Measurements from ENCODE around the gene MVB12A. TPM values are rescaled to one million over a fixed set of nuclear protein-coding genes. Genes with fewer than 3 reads are reported as not detected.

MVB12A gene
- total and polyA plus RNA-seq, 2 of the 8 experiments (the other 6 are each of a cell fraction or from before 2014, with no cell fraction given): 37.9 to 76.6 TPM

- no peak overlapping the region for H4K91ac ChIP-seq (replicated peaks; ENCODE audit: insufficient read length, low read length)
- no peak overlapping the region for H3K56ac ChIP-seq (replicated peaks; ENCODE audit: insufficient read length, low read depth, low read length)
- peak overlapping the region; percentile 83 for H3K18ac ChIP-seq (ENCODE audit: extremely low read depth, low read length)
- ChIA-PET POLR2A (ENCODE audit: partially characterized antibody) (interaction anchor here (0.6 to 1.3 kb wide), 3 partner anchors 15 to 1794 kb away, joined by 3 to 4 read pairs (median 4); no protein-coding TSS in a partner anchor), CTCF (ENCODE audit: partially characterized antibody) (interaction anchor here (0.9 to 1.9 kb wide), 5 partner anchors 13 to 86 kb away, joined by 3 to 5 read pairs (median 3); no protein-coding TSS in a partner anchor)
- no peak overlapping the region for H2BK120ac ChIP-seq (replicated peaks; ENCODE audit: low read depth, low read length)
- no peaks in the 10 kb centered on the region for H3K27me3 ChIP-seq (replicated peaks in 1 of 4; ENCODE audit: control insufficient read depth in 3 of 4, extremely low read depth in 1 of 4, insufficient read depth in 3 of 4, low read length in 3 of 4)
- H4K8ac ChIP-seq (ENCODE audit: extremely low read depth, insufficient read depth, low read length): peak overlapping the region; percentile 64; the same call in 1 of the 2 replicates
- FAIRE-seq (no peak), DNase-seq (ENCODE audit: low read depth in 1 of 2, low spot score in 2 of 2) (peak in 1 of 2 experiments; percentile 63)
- H2AFZ ChIP-seq (ENCODE audit: low read length): peak overlapping the region; percentile 49
- peak overlapping the region; percentile 20; the same call in 1 of the 2 replicates for H2BK12ac ChIP-seq (ENCODE audit: low read depth, low read length)
- no peak overlapping the region for H2BK5ac ChIP-seq (ENCODE audit: low read depth, low read length)
- no peaks in the 10 kb centered on the region for H3K23me2 ChIP-seq (ENCODE audit: low read depth, low read length)
- H3K4me3 ChIP-seq (ENCODE audit: extremely low read depth in 1 of 4, insufficient read depth in 2 of 4, low read depth in 3 of 4, low read length in 4 of 4): no peak overlapping the region
- H3K27ac ChIP-seq (ENCODE audit: low read depth, low read length): no peak overlapping the region
- no peak overlapping the region for H3K9ac ChIP-seq (replicated peaks in 1 of 4; ENCODE audit: extremely low read depth in 1 of 4, low read depth in 3 of 4, low read length in 3 of 4)
- peaks cover 0 to 11% (median 6%) of the 10 kb centered on the region in 4 experiments; a peak in 5 of 7 replicates for H3K4me1 ChIP-seq (replicated peaks in 1 of 4; ENCODE audit: control insufficient read depth in 3 of 4, insufficient read depth in 4 of 4, low read length in 3 of 4)
- no peak overlapping the region for H2BK15ac ChIP-seq (ENCODE audit: low read length)
- no peaks in the 10 kb centered on the region for H3K79me2 ChIP-seq (ENCODE audit: control insufficient read depth in 1 of 2, insufficient read depth in 2 of 2, low read length in 2 of 2)
- H2BK20ac ChIP-seq (ENCODE audit: low read length): no peak overlapping the region
- no peaks in the 10 kb centered on the region for H3K36me3 ChIP-seq (ENCODE audit: control insufficient read depth in 2 of 4, insufficient read depth in 4 of 4, low read length in 3 of 4)
- H3K79me1 ChIP-seq (ENCODE audit: low read depth, low read length): no peaks in the 10 kb centered on the region
- 0 out of 4 replicates have a peak, but pooled peaks cover 0 to 3% of the 10 kb centered on the region in 2 experiments for H3K9me3 ChIP-seq (ENCODE audit: insufficient read depth in 2 of 2, low read depth in 1 of 2, low read length in 1 of 2)
- 71% methylated on average over 14 of the region's 14 CpGs; no CpG with 5 or more reads in 1 of the 2 experiments for WGBS, 2 experiments (ENCODE audit: extremely low coverage in 1 of 2, insufficient coverage in 1 of 2, insufficient read length in 1 of 2, insufficient replicate concordance in 2 of 2, low coverage in 1 of 2, low lambda C conversion rate in 2 of 2, missing lambda C conversion rate in 1 of 2)
- H4K20me1 ChIP-seq (replicated peaks in 1 of 2; ENCODE audit: control insufficient read depth in 1 of 2, insufficient read depth in 2 of 2, low read length in 2 of 2): no peaks in the 10 kb centered on the region
- H3K4me2 ChIP-seq (ENCODE audit: insufficient read depth in 1 of 2, low read depth in 2 of 2, low read length in 2 of 2): no peak overlapping the region; a peak in 1 of 4 replicates
- H3K23ac ChIP-seq (ENCODE audit: insufficient read length): no peak overlapping the region
- peak overlapping the region; percentile 36 for H4K5ac ChIP-seq (ENCODE audit: insufficient read length, low read depth, low read length)
- no peak overlapping the region for H3K14ac ChIP-seq (ENCODE audit: insufficient read length)
- no peak overlapping the region for H3K4ac ChIP-seq (replicated peaks; ENCODE audit: insufficient read length, low read depth, low read length)
- H2AK5ac ChIP-seq (ENCODE audit: low read depth, low read length): no peak overlapping the region
- TF ChIP-seq RAD21 (IDR thresholded peaks at IDR 0.05 in 1 of 2, conservative IDR thresholded peaks at IDR 0.05 in 1 of 2; ENCODE audit: low read depth in 2 of 2, low read length in 2 of 2): no peak; a peak in 1 of 4 replicates
- TF ChIP-seq NRF1 (IDR thresholded peaks at IDR 0.05; ENCODE audit: low read depth, low read length): no peak
- peak; percentile 44; the same call in 1 of the 2 replicates for TF ChIP-seq SP1 (IDR thresholded peaks at IDR 0.05; ENCODE audit: low read depth, low read length)
- no peak for TF ChIP-seq KDM4A (IDR thresholded peaks at IDR 0.05; ENCODE audit: low read depth, low read length, severe bottlenecking)
- TF ChIP-seq CHD2 (IDR thresholded peaks at IDR 0.05; ENCODE audit: low read length): 0 out of 2 replicates have a peak, but pooled peaks have one; percentile 18
- TF ChIP-seq CBX8 (IDR thresholded peaks at IDR 0.05; ENCODE audit: borderline replicate concordance, low read depth, low read length): no peak
- TF ChIP-seq RXRA (IDR thresholded peaks at IDR 0.05; ENCODE audit: insufficient read depth, low read depth, low read length): no peak
- no peak for TF ChIP-seq RFX5 (IDR thresholded peaks at IDR 0.05; ENCODE audit: borderline replicate concordance, low read depth, low read length)
- no peak for TF ChIP-seq CHD1 (IDR thresholded peaks at IDR 0.05; ENCODE audit: low read depth, low read length)
- TF ChIP-seq BRCA1 (IDR thresholded peaks at IDR 0.05; ENCODE audit: low read depth, low read length): no peak
- no peak for TF ChIP-seq BCL11A (IDR thresholded peaks at IDR 0.05; ENCODE audit: low read depth in 2 of 2, low read length in 2 of 2)
- TF ChIP-seq EP300 (IDR thresholded peaks at IDR 0.05; ENCODE audit: borderline replicate concordance in 1 of 2, low read depth in 2 of 2, low read length in 2 of 2): 0 out of 3 replicates have a peak, but pooled peaks of 1 of the 2 experiments have one; percentile 35
- no peak for TF ChIP-seq BACH1 (IDR thresholded peaks at IDR 0.05; ENCODE audit: low read length)
Measured at GRCh38 chr19:17379221-17379631, 40.6 kb upstream of the MVB12A start.
